BE2C (cell line): ENCODE results near the gene GLMP.
A peak's percentile ranks its signal among the peaks of the same experiment; 100 is the strongest.

Experiments
- DNase-seq: peaks from one replicate; pipeline ENCODE4 v3.0.0-alpha.2; 2020
- H3K27me3 ChIP-seq: fragments of 250-450 bp; sonication (Bioruptor Pico); 2 replicates; pipeline ENCODE4 v1.5.1; 2020; ENCODE audit warnings: mild to moderate bottlenecking
- H3K36me3 ChIP-seq: fragments of 250-450 bp; sonication (Bioruptor Pico); 2 replicates; pipeline ENCODE4 v1.5.1; 2020; ENCODE audit warnings: mild to moderate bottlenecking
- H3K4me1 ChIP-seq: fragments of 250-450 bp; sonication (Bioruptor Pico); 2 replicates; pipeline ENCODE4 v1.5.1; 2020
- H3K4me3 ChIP-seq: 2 replicates; pipeline ENCODE4 v1.5.1; 2011; ENCODE audit warnings: low read depth, low read length
- H3K9me3 ChIP-seq: fragments of 250-450 bp; sonication (Bioruptor Pico); 2 replicates; pipeline ENCODE4 v1.5.1; 2020
- TF ChIP-seq, protein P1 (sequence below): IDR thresholded peaks from 2 replicates; pipeline ENCODE4 v1.5.1; 2012; ENCODE audit warnings: mild to moderate bottlenecking, low read depth, low read length

Gene GLMP

DNA sequence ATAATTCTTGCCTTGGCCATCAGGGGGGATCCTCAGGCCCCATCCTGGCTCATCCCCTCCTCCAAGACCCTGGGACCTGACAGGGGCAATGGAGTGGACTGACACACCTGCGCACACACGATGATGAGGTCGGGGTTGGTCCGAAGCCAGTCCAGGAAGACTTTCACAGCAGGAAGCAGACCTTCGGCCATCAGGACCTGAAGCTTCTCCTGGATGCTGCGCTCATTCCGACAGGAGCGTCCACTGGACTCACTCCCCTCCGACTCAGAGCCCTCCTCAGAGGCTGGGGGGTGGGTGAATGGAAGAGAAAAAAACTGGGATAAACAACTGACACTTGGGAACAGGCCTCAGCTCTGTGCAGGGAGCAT is 32.2 kb downstream of the GLMP start:
- Histone ChIP-seq H3K9me3 (no peaks in the 10 kb centered on the region), H3K36me3 (peaks cover 94% of the 10 kb centered on the region), H3K4me3 (no peak overlapping the region), H3K27me3 (no peaks in the 10 kb centered on the region), H3K4me1 (peaks cover 8% of the 10 kb centered on the region)
- DNase-seq: no peak
- TF ChIP-seq, protein P1, sequence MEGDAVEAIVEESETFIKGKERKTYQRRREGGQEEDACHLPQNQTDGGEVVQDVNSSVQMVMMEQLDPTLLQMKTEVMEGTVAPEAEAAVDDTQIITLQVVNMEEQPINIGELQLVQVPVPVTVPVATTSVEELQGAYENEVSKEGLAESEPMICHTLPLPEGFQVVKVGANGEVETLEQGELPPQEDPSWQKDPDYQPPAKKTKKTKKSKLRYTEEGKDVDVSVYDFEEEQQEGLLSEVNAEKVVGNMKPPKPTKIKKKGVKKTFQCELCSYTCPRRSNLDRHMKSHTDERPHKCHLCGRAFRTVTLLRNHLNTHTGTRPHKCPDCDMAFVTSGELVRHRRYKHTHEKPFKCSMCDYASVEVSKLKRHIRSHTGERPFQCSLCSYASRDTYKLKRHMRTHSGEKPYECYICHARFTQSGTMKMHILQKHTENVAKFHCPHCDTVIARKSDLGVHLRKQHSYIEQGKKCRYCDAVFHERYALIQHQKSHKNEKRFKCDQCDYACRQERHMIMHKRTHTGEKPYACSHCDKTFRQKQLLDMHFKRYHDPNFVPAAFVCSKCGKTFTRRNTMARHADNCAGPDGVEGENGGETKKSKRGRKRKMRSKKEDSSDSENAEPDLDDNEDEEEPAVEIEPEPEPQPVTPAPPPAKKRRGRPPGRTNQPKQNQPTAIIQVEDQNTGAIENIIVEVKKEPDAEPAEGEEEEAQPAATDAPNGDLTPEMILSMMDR: no peak

DNA sequence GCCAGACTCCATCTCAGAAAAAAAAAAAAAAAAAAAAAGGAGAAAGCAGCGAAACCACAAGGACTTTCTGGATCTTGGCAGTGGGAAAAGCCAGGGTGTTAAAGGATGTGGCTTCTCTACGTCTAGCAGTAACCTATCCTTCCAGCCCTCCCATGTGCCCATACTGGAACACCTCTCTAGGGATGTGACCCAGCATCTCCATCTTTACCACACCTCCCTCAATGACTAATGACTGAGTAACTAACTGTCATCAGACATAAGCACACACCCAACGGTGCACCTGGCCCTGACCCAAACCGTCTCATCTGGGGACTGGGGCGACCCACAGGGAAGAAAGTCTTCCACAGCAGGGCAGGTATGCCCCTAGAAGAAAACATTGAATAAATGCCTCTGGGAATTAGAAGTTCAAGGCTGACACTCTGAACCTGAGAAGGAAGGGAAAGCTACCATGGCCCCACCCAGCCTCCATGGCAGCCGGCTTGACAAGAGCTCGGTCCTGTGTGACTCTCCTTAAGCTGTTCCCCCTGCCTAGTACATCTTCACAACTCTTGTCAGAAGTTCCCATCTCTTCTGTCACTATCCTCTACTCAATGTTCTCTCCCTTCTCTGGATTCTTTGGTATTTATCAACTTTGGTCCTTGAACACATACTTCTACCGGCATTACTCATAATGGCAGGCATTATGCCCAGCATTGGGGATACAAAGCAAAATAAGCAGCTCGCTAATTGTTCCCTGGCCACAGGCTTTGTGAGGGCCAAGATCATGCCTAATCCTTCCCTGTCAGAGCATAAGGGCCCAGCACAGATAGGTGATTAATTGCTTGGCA is 32.8 kb downstream of the GLMP start:
- Histone ChIP-seq H3K4me1 (peaks cover 14% of the 10 kb centered on the region), H3K36me3 (peaks cover 94% of the 10 kb centered on the region), H3K27me3 (no peaks in the 10 kb centered on the region), H3K4me3 (no peak overlapping the region), H3K9me3 (no peaks in the 10 kb centered on the region)
- DNase-seq: no peak
- TF ChIP-seq, protein P1: no peak

DNA sequence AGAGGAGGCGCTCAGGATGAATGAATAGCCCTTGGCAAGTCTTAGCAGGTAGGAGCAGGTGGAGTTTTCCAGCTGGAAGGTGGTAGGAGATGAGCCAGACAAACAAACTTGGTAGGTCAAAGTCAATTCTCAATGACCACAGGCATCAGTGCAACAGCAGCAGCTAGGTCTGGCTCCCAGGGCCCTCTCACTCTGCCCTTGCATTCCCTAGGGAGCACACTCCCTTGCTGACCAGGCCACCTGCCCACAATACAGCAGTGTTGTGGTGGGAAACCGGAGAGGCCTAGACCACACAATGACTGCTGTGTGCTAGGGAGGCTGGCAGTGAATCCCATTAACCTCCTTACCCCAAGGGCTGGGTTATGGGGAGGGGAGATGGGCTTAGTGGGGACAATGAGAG is 34.6 kb downstream of the GLMP start:
- Histone ChIP-seq H3K4me3 (no peak overlapping the region), H3K36me3 (peaks cover 93% of the 10 kb centered on the region)

DNA sequence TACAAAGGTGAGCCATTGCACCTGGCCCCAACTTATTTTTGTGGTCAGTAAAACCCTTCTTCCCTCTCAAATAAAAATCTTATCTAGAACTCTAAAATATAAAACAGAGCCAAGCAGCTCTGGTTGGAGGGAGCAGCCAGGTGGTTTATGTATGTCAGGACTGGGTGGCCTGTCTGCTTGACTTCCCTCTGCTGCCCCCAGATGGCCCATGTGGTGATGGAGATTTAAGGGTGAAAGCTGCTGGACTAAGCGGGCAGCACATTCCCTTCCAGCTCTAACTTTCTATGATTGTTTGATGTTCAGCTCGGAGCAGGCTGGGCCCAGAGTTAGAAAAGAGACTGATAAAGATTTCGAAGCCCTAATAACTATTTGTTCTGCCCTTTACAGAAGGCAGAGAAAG is 35.7 kb downstream of the GLMP start:
- H3K4me1 ChIP-seq: peaks cover 23% of the 10 kb centered on the region
- no peaks in the 10 kb centered on the region for H3K27me3 ChIP-seq
- H3K4me3 ChIP-seq: no peak overlapping the region
- no peaks in the 10 kb centered on the region for H3K9me3 ChIP-seq
- DNase-seq: peak; percentile 78
- H3K36me3 ChIP-seq: peaks cover 87% of the 10 kb centered on the region
- TF ChIP-seq, protein P1: peak; percentile 71

More for the DNA sequence above, 34.6 kb downstream of the GLMP start:
- Histone ChIP-seq H3K9me3 (no peaks in the 10 kb centered on the region), H3K27me3 (no peaks in the 10 kb centered on the region), H3K4me1 (peaks cover 23% of the 10 kb centered on the region)
- DNase-seq: no peak
- TF ChIP-seq, protein P1: no peak

DNA sequence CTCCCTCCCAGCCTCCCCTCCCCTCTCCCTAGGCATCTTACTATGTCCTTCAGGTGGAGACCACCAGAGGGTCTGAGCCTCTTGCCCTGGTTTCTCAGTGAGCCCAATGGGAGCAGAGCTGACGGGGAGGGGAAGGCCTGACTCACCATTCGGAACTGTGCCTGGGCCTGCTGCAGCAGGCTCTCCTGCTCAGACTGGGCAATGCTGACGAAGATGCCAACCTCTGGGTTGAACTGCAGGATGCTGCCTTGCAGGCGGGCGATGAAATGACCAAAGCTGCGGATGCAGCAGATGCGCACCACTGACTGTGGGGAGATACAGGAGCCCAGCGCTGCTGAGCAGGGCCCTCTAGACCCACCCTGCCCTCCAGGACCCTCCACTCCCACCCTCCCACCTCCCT is 36.6 kb downstream of the GLMP start:
- DNase-seq: no peak
- Histone ChIP-seq H3K9me3 (no peaks in the 10 kb centered on the region), H3K27me3 (no peaks in the 10 kb centered on the region), H3K4me1 (peaks cover 28% of the 10 kb centered on the region), H3K36me3 (peaks cover 89% of the 10 kb centered on the region), H3K4me3 (no peak overlapping the region)
- TF ChIP-seq, protein P1: no peak

DNA sequence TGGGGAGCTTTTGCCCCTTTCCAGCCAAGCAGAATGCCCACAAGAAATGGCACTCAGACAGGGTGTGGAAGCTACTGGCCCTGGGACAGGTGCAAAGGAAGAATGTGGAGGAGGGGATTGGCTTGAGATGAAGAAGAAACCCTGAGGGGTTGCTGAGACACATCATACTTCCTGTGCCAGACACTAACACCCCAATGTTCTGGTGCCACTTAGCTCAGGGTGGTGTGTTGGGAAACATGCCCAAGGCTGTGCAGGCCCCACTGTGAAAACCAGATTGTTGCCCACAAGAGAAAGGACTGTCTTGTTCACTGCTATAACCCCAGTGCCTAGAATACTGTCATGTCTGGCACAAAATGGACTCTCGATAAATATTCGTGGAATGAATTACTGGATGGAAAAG is 37.8 kb downstream of the GLMP start:
- peaks cover 89% of the 10 kb centered on the region for H3K36me3 ChIP-seq
- no peak overlapping the region for H3K4me3 ChIP-seq
- H3K9me3 ChIP-seq: no peaks in the 10 kb centered on the region
- TF ChIP-seq, protein P1: no peak
- no peaks in the 10 kb centered on the region for H3K27me3 ChIP-seq
- DNase-seq: peak; percentile 21
- H3K4me1 ChIP-seq: peaks cover 39% of the 10 kb centered on the region
